ENCODE data around the gene GLUD1.

GRCh38 chr10:87054373-87055295, 40.0 kb downstream of the GLUD1 start:
- TF ChIP-seq, protein P1, sequence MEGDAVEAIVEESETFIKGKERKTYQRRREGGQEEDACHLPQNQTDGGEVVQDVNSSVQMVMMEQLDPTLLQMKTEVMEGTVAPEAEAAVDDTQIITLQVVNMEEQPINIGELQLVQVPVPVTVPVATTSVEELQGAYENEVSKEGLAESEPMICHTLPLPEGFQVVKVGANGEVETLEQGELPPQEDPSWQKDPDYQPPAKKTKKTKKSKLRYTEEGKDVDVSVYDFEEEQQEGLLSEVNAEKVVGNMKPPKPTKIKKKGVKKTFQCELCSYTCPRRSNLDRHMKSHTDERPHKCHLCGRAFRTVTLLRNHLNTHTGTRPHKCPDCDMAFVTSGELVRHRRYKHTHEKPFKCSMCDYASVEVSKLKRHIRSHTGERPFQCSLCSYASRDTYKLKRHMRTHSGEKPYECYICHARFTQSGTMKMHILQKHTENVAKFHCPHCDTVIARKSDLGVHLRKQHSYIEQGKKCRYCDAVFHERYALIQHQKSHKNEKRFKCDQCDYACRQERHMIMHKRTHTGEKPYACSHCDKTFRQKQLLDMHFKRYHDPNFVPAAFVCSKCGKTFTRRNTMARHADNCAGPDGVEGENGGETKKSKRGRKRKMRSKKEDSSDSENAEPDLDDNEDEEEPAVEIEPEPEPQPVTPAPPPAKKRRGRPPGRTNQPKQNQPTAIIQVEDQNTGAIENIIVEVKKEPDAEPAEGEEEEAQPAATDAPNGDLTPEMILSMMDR (conservative IDR thresholded peaks at IDR 0.05; ENCODE audit: low read length) = no peak
- TF ChIP-seq EZH2phosphoT487 (IDR thresholded peaks at IDR 0.05; ENCODE audit: borderline replicate concordance, low read depth, low read length) = no peak
